ENCODE measurements around the gene CENPP. TPM values are rescaled to one million over a fixed set of nuclear protein-coding genes. Genes with fewer than 3 reads are reported as not detected.

CENPP gene
- total RNA-seq, 3 donors from 2014 or later (not counting 1 experiment from before 2014, with no cell fraction given), result 10.3 to 14.5 (median 12.1) TPM

- no peaks in the 10 kb centered on the region for H3K9me3 ChIP-seq (ENCODE audit: control insufficient read depth, insufficient read depth, low read length)
- no peak overlapping the region for H3K4me3 ChIP-seq (ENCODE audit: low read length)
- WGBS (ENCODE audit: insufficient coverage), result 72% methylated on average over 2 of the region's 2 CpGs
- Mint-ChIP-seq H3K27ac (no peak overlapping the region), H3K9me3 (no peaks in the 10 kb centered on the region), H3K4me1 (peaks cover 18 to 22% of the 10 kb centered on the region in 2 donors), H3K36me3 (peaks cover 9% of the 10 kb centered on the region), H3K4me3 (no peak overlapping the region), H3K27me3 (ENCODE audit: low read depth in 2 of 2) (no peaks in the 10 kb centered on the region)
- TF ChIP-seq CTCF (IDR thresholded peaks at IDR 0.05), result no peak
- ATAC-seq (no peak), DNase-seq (no peak)
- H3K36me3 ChIP-seq (ENCODE audit: control insufficient read depth, insufficient read depth, low read length), result peaks cover 54% of the 10 kb centered on the region
- no peaks in the 10 kb centered on the region for H3K4me1 ChIP-seq (ENCODE audit: control insufficient read depth, insufficient read depth, low read length)
- intact Hi-C loops (cut with micrococcal nuclease), result no loop called here
- H3K27ac ChIP-seq (ENCODE audit: low read length), result no peak overlapping the region
- no peaks in the 10 kb centered on the region for H3K27me3 ChIP-seq (ENCODE audit: control insufficient read depth, insufficient read depth, low read length)
These were observed 12.1 kb upstream of the CENPP start for GRCh38 chr9:92313624-92314012.

- ATAC-seq, result no peak
- Histone ChIP-seq H3K27me3 (ENCODE audit: control insufficient read depth, insufficient read depth, low read length) (no peaks in the 10 kb centered on the region), H3K36me3 (ENCODE audit: control insufficient read depth, insufficient read depth, low read length) (peaks cover 53% of the 10 kb centered on the region), H3K27ac (ENCODE audit: low read length) (no peak overlapping the region), H3K4me1 (ENCODE audit: control insufficient read depth, insufficient read depth, low read length) (no peaks in the 10 kb centered on the region), H3K9me3 (ENCODE audit: control insufficient read depth, insufficient read depth, low read length) (no peaks in the 10 kb centered on the region), H3K4me3 (ENCODE audit: low read length) (no peak overlapping the region)
- no peaks in the 10 kb centered on the region for H3K27me3 Mint-ChIP-seq (ENCODE audit: low read depth in 2 of 2)
- peaks cover 8% of the 10 kb centered on the region for H3K36me3 Mint-ChIP-seq
- intact Hi-C loops (cut with micrococcal nuclease), result no loop called here
- no peaks in the 10 kb centered on the region for H3K9me3 Mint-ChIP-seq
- 94% methylated on average over 3 of the region's 5 CpGs for WGBS (ENCODE audit: insufficient coverage)
- DNase-seq, result no peak
- no peak overlapping the region for H3K27ac Mint-ChIP-seq
- H3K4me1 Mint-ChIP-seq, result peaks cover 18 to 22% of the 10 kb centered on the region in 2 donors
- H3K4me3 Mint-ChIP-seq, result no peak overlapping the region
- no peak for TF ChIP-seq CTCF (IDR thresholded peaks at IDR 0.05)
These were observed 10.3 kb upstream of the CENPP start for GRCh38 chr9:92315456-92315855.

- WGBS (ENCODE audit: insufficient coverage), result 0% methylated on average over 2 of the region's 2 CpGs
- Histone ChIP-seq H3K27ac (ENCODE audit: low read length) (no peak overlapping the region), H3K36me3 (ENCODE audit: control insufficient read depth, insufficient read depth, low read length) (peaks cover 24% of the 10 kb centered on the region), H3K4me1 (ENCODE audit: control insufficient read depth, insufficient read depth, low read length) (peaks cover 4% of the 10 kb centered on the region), H3K4me3 (ENCODE audit: low read length) (peak overlapping the region; percentile 65), H3K27me3 (ENCODE audit: control insufficient read depth, insufficient read depth, low read length) (no peaks in the 10 kb centered on the region), H3K9me3 (ENCODE audit: control insufficient read depth, insufficient read depth, low read length) (no peaks in the 10 kb centered on the region)
- DNase-seq, result peak in 1 of 2 donors; percentile 12
- TF ChIP-seq CTCF (IDR thresholded peaks at IDR 0.05), result no peak
- intact Hi-C loops (cut with micrococcal nuclease), result loop anchor here (2.0 kb wide), 1 partner anchor 346 kb away; the partner anchor contains the start of gene IPPK
- peaks cover 31 to 33% of the 10 kb centered on the region in 2 donors for H3K4me1 Mint-ChIP-seq
- H3K9me3 Mint-ChIP-seq, result no peaks in the 10 kb centered on the region
- no peaks in the 10 kb centered on the region for H3K27me3 Mint-ChIP-seq (ENCODE audit: low read depth in 2 of 2)
- peak overlapping the region; percentile 98 for H3K27ac Mint-ChIP-seq
- no peaks in the 10 kb centered on the region for H3K36me3 Mint-ChIP-seq
- no peak for ATAC-seq
- peak overlapping the region; percentile 99 for H3K4me3 Mint-ChIP-seq
These were observed 1.3 kb upstream of the CENPP start for GRCh38 chr9:92324431-92324830.

- intact Hi-C loops (cut with micrococcal nuclease), result loop anchor here (1.0 to 5.0 kb wide), 3 partner anchors 32 to 346 kb away; partner anchors contain the start of genes IARS1 and IPPK
- peak overlapping the region; percentile 65 for H3K4me3 ChIP-seq (ENCODE audit: low read length)
- H3K4me1 Mint-ChIP-seq, result peaks cover 31 to 33% of the 10 kb centered on the region in 2 donors
- H3K9me3 Mint-ChIP-seq, result no peaks in the 10 kb centered on the region
- peaks cover 4% of the 10 kb centered on the region for H3K4me1 ChIP-seq (ENCODE audit: control insufficient read depth, insufficient read depth, low read length)
- 0% methylated on average over 12 of the region's 12 CpGs for WGBS (ENCODE audit: insufficient coverage)
- H3K9me3 ChIP-seq (ENCODE audit: control insufficient read depth, insufficient read depth, low read length), result no peaks in the 10 kb centered on the region
- no peaks in the 10 kb centered on the region for H3K27me3 ChIP-seq (ENCODE audit: control insufficient read depth, insufficient read depth, low read length)
- DNase-seq (no peak), ATAC-seq (peak in 2 of 3 donors; percentile 3 to 19)
- no peaks in the 10 kb centered on the region for H3K27me3 Mint-ChIP-seq (ENCODE audit: low read depth in 2 of 2)
- peak overlapping the region; percentile 98 for H3K27ac Mint-ChIP-seq
- peak overlapping the region; percentile 95 for H3K27ac ChIP-seq (ENCODE audit: low read length)
- no peaks in the 10 kb centered on the region for H3K36me3 Mint-ChIP-seq
- peaks cover 20% of the 10 kb centered on the region for H3K36me3 ChIP-seq (ENCODE audit: control insufficient read depth, insufficient read depth, low read length)
- H3K4me3 Mint-ChIP-seq, result peak overlapping the region; percentile 99
- no peak for TF ChIP-seq CTCF (IDR thresholded peaks at IDR 0.05)
These were observed 874 bp upstream of the CENPP start for GRCh38 chr9:92324889-92325268.

Measured in natural killer cell (primary cell).